H9 (cell line): ENCODE results near the gene LIMS3. TPM values are rescaled to one million over a fixed set of nuclear protein-coding genes. Genes with fewer than 3 reads are reported as not detected.
"Not testable (repeated sequence)": the region's sequence is repeated elsewhere in the genome, so short reads cannot be mapped to it uniquely, and the experiment has no call there.

Experiments used
- DNase-seq: peaks from one replicate; pipeline ENCODE4 v3.0.0-alpha.2; 2017
- H2AFZ ChIP-seq: one replicate; pipeline ENCODE4 v1.6.1; 2013; ENCODE audit warnings: mild to moderate bottlenecking, low read length, control low read depth, moderate library complexity
- H2AK5ac ChIP-seq: 2 replicates; pipeline ENCODE4 v1.6.1; 2013; ENCODE audit warnings: low read length, control low read depth, mixed read lengths; ENCODE audit not compliant: insufficient read length
- H2BK120ac ChIP-seq: one replicate; pipeline ENCODE4 v1.6.1; 2013; ENCODE audit warnings: low read depth, mild to moderate bottlenecking, low read length, control low read depth, inconsistent platforms; ENCODE audit not compliant: poor library complexity, severe bottlenecking
- H2BK12ac ChIP-seq: 2 replicates; pipeline ENCODE4 v1.6.1; 2013; ENCODE audit warnings: low read length, control low read depth, mixed read lengths, low read depth; ENCODE audit not compliant: insufficient read length
- H2BK15ac ChIP-seq: 2 replicates; pipeline ENCODE4 v1.6.1; 2013; ENCODE audit warnings: low read depth, low read length, control low read depth
- H2BK20ac ChIP-seq: one replicate; pipeline ENCODE4 v1.6.1; 2013; ENCODE audit warnings: low read depth, mild to moderate bottlenecking, low read length, control low read depth, inconsistent platforms; ENCODE audit not compliant: poor library complexity, severe bottlenecking
- H2BK5ac ChIP-seq: 2 replicates; pipeline ENCODE4 v1.6.1; 2013; ENCODE audit warnings: low read length, control low read depth, mixed read lengths; ENCODE audit not compliant: insufficient read length
- H3K14ac ChIP-seq: 2 replicates; pipeline ENCODE4 v1.6.1; 2013; ENCODE audit warnings: low read length, control low read depth; ENCODE audit not compliant: insufficient read depth
- H3K18ac ChIP-seq: 2 replicates; pipeline ENCODE4 v1.6.1; 2013; ENCODE audit warnings: low read depth, mild to moderate bottlenecking, mixed read lengths, low read length, control low read depth; ENCODE audit not compliant: insufficient read length
- H3K23ac ChIP-seq: 2 replicates; pipeline ENCODE4 v1.6.1; 2013; ENCODE audit warnings: low read length, control low read depth, mixed read lengths, low read depth; ENCODE audit not compliant: insufficient read length
- H3K23me2 ChIP-seq: 2 replicates; pipeline ENCODE4 v1.6.1; 2013; ENCODE audit warnings: low read depth, mild to moderate bottlenecking, mixed read lengths, low read length, control low read depth; ENCODE audit not compliant: insufficient read length, poor library complexity, severe bottlenecking
- H3K27ac ChIP-seq: 2 replicates; pipeline ENCODE4 v1.5.1; 2013; ENCODE audit warnings: low read length, control low read depth, mixed read lengths, low read depth; ENCODE audit not compliant: insufficient read length
- H3K27me3 ChIP-seq: 2 replicates; pipeline ENCODE4 v1.6.1; 2013; ENCODE audit warnings: low read length, control low read depth, inconsistent platforms; ENCODE audit not compliant: insufficient read depth
- H3K4ac ChIP-seq: 2 replicates; pipeline ENCODE4 v1.6.1; 2013; ENCODE audit warnings: low read depth, mild to moderate bottlenecking, control low read depth, inconsistent platforms, low read length, moderate library complexity
- H3K4me1 ChIP-seq: 2 replicates; pipeline ENCODE4 v1.6.1; 2013; ENCODE audit warnings: low read length, control low read depth, inconsistent platforms; ENCODE audit not compliant: insufficient read depth
- H3K4me2 ChIP-seq: 2 replicates; pipeline ENCODE4 v1.6.1; 2013; ENCODE audit warnings: low read length, control low read depth, mixed read lengths; ENCODE audit not compliant: insufficient read length, insufficient read depth
- H3K56ac ChIP-seq: 2 replicates; pipeline ENCODE4 v1.6.1; 2013; ENCODE audit warnings: low read depth, mild to moderate bottlenecking, mixed read lengths, low read length, control low read depth; ENCODE audit not compliant: insufficient read length
- H3K79me1 ChIP-seq: 2 replicates; pipeline ENCODE4 v1.6.1; 2013; ENCODE audit warnings: low read depth, mild to moderate bottlenecking, moderate library complexity, low read length, control low read depth, inconsistent platforms; ENCODE audit not compliant: insufficient read depth, poor library complexity, severe bottlenecking
- H3K79me2 ChIP-seq: 2 replicates; pipeline ENCODE4 v1.6.1; 2013; ENCODE audit warnings: low read length, control low read depth, inconsistent platforms; ENCODE audit not compliant: insufficient read depth
- H3K9ac ChIP-seq: 2 replicates; pipeline ENCODE4 v1.6.1; 2013; ENCODE audit warnings: low read length, control low read depth, mixed read lengths; ENCODE audit not compliant: insufficient read length; ENCODE audit errors: extremely low read depth
- H3K9me3 ChIP-seq: one replicate; pipeline ENCODE4 v1.6.1; 2013; ENCODE audit warnings: low read depth, low read length, inconsistent platforms; ENCODE audit not compliant: control insufficient read depth
- H3T11ph ChIP-seq: one replicate; pipeline ENCODE4 v1.6.1; 2013; ENCODE audit warnings: mild to moderate bottlenecking, low read length, control low read depth, inconsistent platforms
- H4K20me1 ChIP-seq: one replicate; pipeline ENCODE4 v1.6.1; 2013; ENCODE audit not compliant: control insufficient read depth, insufficient read length, insufficient read depth
- H4K5ac ChIP-seq: 2 replicates; pipeline ENCODE4 v1.6.1; 2013; ENCODE audit warnings: low read depth, mild to moderate bottlenecking, mixed read lengths, low read length, control low read depth; ENCODE audit not compliant: insufficient read length
- H4K8ac ChIP-seq: replicated peaks from 2 replicates; pipeline ENCODE4 v1.6.1; 2013; ENCODE audit warnings: low read length, control low read depth, mixed read lengths, low read depth; ENCODE audit not compliant: insufficient read length
- H4K91ac ChIP-seq: 2 replicates; pipeline ENCODE4 v1.6.1; 2013; ENCODE audit warnings: low read depth, mild to moderate bottlenecking, moderate library complexity, mixed read lengths, low read length, control low read depth; ENCODE audit not compliant: insufficient read length
- H3K27ac Mint-ChIP-seq, 3 experiments: 2 replicates in 2 of 3; 3 replicates in 1 of 3; pipeline ENCODE4 v1.8.0; 2020 to 2021; ENCODE audit warnings: mixed read lengths in 3 of 3, mild to moderate bottlenecking in 1 of 3, moderate library complexity in 1 of 3
- H3K27me3 Mint-ChIP-seq: 2 replicates; pipeline ENCODE4 v1.8.0; 2021; ENCODE audit warnings: low read depth, mild to moderate bottlenecking, moderate library complexity, mixed read lengths
- H3K36me3 Mint-ChIP-seq, 3 experiments: 2 replicates in 2 of 3; 3 replicates in 1 of 3; pipeline ENCODE4 v1.8.0; 2020 to 2021; ENCODE audit warnings: low read depth in 3 of 3, mixed read lengths in 3 of 3; ENCODE audit not compliant: insufficient read depth in 1 of 3
- H3K4me1 Mint-ChIP-seq, 2 experiments: 2 replicates each; pipeline ENCODE4 v1.8.0; 2020; ENCODE audit warnings: mixed read lengths in 2 of 2
- H3K4me3 Mint-ChIP-seq, 2 experiments: 2 replicates in 1 of 2; 3 replicates in 1 of 2; pipeline ENCODE4 v1.8.0; 2020 to 2021; ENCODE audit warnings: mild to moderate bottlenecking in 2 of 2, mixed read lengths in 2 of 2, moderate library complexity in 1 of 2
- H3K9me3 Mint-ChIP-seq, 2 experiments: 2 replicates in 1 of 2; 3 replicates in 1 of 2; pipeline ENCODE4 v1.8.0; 2020; ENCODE audit warnings: mild to moderate bottlenecking in 2 of 2, mixed read lengths in 2 of 2, moderate library complexity in 1 of 2
- WGBS: extraction: QIAGEN DNeasy Blood & Tissue Kit; methylation state at CpG from one replicate; pipeline ENCODE4 v1.1.7; 2013; ENCODE audit warnings: missing lambda C conversion rate, low lambda C conversion rate, mixed read lengths; ENCODE audit not compliant: insufficient read length; ENCODE audit errors: extremely low coverage; 5-methylcytosine and 5-hydroxymethylcytosine counted together
- total RNA-seq: library from RNA; stranded (reverse); gene quantifications from 2 replicates; pipeline ENCODE4 v1.2.1, GENCODE V29; 2021

LIMS3 gene
- total RNA-seq, 1 experiment from 2014 or later, result 0.46 TPM

DNA sequence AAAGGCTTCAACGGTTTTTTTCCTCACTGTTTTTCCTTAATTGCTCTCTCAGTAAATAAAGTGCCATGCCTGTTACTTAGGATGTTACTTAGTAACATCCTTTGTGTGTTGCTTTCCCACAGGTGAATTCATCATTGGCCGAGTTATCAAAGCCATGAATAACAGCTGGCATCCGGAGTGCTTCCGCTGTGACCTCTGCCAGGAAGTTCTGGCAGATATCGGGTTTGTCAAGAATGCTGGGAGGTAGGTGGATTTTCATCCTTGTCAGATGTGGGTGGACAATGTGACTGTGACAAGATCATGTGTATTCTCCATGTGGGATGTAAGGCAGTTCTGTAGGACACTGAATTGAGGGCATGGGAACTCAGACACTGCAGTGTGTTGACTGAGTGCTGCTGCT, 17.3 kb downstream of the LIMS3 start:
- not testable (repeated sequence) for DNase-seq

DNA sequence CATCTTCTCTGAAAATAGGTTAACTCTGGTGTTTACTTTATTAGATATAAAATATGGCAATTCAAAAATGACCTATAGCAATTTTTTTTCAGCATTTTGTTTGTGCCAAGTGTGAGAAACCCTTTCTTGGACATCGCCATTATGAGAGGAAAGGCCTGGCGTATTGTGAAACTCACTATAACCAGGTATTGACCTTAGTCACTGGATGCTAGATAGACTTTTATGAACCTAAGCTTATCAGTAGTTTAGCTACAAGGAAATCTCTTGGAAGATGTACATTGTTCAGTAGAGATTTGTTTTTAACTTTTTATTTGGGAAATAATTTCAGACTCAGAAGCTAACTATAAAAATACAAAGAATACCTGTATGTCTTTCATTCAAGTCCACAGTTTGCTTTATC, 21.7 kb downstream of the LIMS3 start:
- H3K4me1 ChIP-seq, H3K79me1 ChIP-seq, H3K23ac ChIP-seq, H3K4me1 Mint-ChIP-seq, DNase-seq, H4K8ac ChIP-seq, H3K36me3 Mint-ChIP-seq, H3K79me2 ChIP-seq, H2AK5ac ChIP-seq, H2BK5ac ChIP-seq, H4K5ac ChIP-seq, H3T11ph ChIP-seq, H2BK15ac ChIP-seq, H2BK120ac ChIP-seq, H3K18ac ChIP-seq, H3K4me2 ChIP-seq, H2BK20ac ChIP-seq, H3K27ac ChIP-seq, H4K91ac ChIP-seq, H3K27me3 Mint-ChIP-seq, H3K9ac ChIP-seq, H3K56ac ChIP-seq, H3K23me2 ChIP-seq, H3K9me3 ChIP-seq, H3K9me3 Mint-ChIP-seq, H2BK12ac ChIP-seq, H3K27ac Mint-ChIP-seq, H3K27me3 ChIP-seq, H3K14ac ChIP-seq, H2AFZ ChIP-seq, H3K4me3 Mint-ChIP-seq, H3K4ac ChIP-seq, H4K20me1 ChIP-seq: not testable (repeated sequence)
- WGBS, result no CpG with 5 or more reads among the region's 2 CpGs

More for the DNA sequence above, 17.3 kb downstream of the LIMS3 start:
- not testable (repeated sequence) for H3K56ac ChIP-seq, H3K9me3 ChIP-seq, H3K27ac ChIP-seq, H4K91ac ChIP-seq, H3K79me2 ChIP-seq, H3K4me2 ChIP-seq, H4K5ac ChIP-seq, H3K4me3 Mint-ChIP-seq, H3K18ac ChIP-seq, H3K9ac ChIP-seq, H2AK5ac ChIP-seq, H3K36me3 Mint-ChIP-seq, H3K4ac ChIP-seq, H3K4me1 ChIP-seq, H4K8ac ChIP-seq, H3K23ac ChIP-seq, H3K23me2 ChIP-seq, H2BK15ac ChIP-seq, H2BK5ac ChIP-seq, H4K20me1 ChIP-seq, H2BK12ac ChIP-seq, H3K14ac ChIP-seq, H2AFZ ChIP-seq, H3K27ac Mint-ChIP-seq, H3K27me3 Mint-ChIP-seq, H2BK20ac ChIP-seq, H3T11ph ChIP-seq, H3K4me1 Mint-ChIP-seq, H3K9me3 Mint-ChIP-seq, H3K27me3 ChIP-seq, H3K79me1 ChIP-seq, H2BK120ac ChIP-seq
- WGBS, result no CpG with 5 or more reads among the region's 5 CpGs
